Measurements from ENCODE around the gene ZNF334. TPM values are rescaled to one million over a fixed set of nuclear protein-coding genes. Genes with fewer than 3 reads are reported as not detected.

Gene ZNF334
- total RNA-seq, 4 donors from 2014 or later, result 4.4 to 19.8 (median 6.2) TPM

DNA sequence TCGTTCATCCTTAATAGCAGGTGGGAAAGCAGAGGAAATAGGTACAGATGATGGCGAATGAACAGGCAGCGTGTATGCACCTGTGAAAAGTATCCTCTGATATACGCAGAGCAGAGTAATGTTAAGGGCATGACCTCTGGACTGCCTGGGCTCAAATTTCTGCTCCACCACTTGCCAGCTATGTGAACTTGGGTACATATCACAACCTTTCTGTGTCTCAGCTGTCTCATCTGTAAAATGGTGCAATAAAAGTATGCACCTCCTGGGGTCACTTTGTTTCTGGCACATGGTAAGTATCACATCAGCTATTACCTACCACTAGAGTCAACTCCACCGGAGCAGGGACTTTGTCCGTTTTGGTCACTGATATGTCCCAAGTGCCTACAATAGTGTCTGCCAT lies 34.6 kb upstream of the ZNF334 start:
- Histone ChIP-seq H3K27ac (no peak overlapping the region), H3K4me3 (no peak overlapping the region), H3K36me3 (no peaks in the 10 kb centered on the region), H3K9me3 (no peaks in the 10 kb centered on the region), H3K4me1 (no peaks in the 10 kb centered on the region), H3K27me3 (no peaks in the 10 kb centered on the region)
- DNase-seq, result no peak
- TF ChIP-seq, protein P1, sequence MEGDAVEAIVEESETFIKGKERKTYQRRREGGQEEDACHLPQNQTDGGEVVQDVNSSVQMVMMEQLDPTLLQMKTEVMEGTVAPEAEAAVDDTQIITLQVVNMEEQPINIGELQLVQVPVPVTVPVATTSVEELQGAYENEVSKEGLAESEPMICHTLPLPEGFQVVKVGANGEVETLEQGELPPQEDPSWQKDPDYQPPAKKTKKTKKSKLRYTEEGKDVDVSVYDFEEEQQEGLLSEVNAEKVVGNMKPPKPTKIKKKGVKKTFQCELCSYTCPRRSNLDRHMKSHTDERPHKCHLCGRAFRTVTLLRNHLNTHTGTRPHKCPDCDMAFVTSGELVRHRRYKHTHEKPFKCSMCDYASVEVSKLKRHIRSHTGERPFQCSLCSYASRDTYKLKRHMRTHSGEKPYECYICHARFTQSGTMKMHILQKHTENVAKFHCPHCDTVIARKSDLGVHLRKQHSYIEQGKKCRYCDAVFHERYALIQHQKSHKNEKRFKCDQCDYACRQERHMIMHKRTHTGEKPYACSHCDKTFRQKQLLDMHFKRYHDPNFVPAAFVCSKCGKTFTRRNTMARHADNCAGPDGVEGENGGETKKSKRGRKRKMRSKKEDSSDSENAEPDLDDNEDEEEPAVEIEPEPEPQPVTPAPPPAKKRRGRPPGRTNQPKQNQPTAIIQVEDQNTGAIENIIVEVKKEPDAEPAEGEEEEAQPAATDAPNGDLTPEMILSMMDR (IDR thresholded peaks at IDR 0.05), result no peak
- no peak for TF ChIP-seq POLR2A (IDR thresholded peaks at IDR 0.05)

DNA sequence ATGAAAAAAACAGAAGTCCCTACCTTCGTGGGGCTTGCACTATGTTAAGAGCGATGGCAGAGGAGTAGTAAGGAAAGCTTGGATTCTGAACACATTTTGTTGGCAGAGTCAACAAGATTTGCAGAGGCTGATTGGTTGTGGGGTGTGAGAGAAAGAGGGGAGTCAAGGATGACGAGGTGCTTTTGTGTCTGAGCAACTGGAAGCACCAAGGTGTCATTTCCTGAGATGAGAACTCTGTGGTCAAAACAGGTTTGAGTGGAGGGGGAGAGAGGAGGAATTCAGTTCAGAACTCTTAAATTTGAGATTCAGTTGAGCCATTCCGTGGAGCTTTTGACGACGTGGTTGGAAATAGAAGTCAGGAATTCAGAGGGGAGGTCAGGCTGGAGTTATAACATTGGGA lies 33.6 kb upstream of the ZNF334 start:
- Histone ChIP-seq H3K4me1 (no peaks in the 10 kb centered on the region), H3K27ac (no peak overlapping the region), H3K36me3 (no peaks in the 10 kb centered on the region), H3K27me3 (no peaks in the 10 kb centered on the region), H3K4me3 (no peak overlapping the region), H3K9me3 (no peaks in the 10 kb centered on the region)
- TF ChIP-seq POLR2A (IDR thresholded peaks at IDR 0.05), result no peak
- TF ChIP-seq, protein P1 (IDR thresholded peaks at IDR 0.05), result no peak
- no peak for DNase-seq

DNA sequence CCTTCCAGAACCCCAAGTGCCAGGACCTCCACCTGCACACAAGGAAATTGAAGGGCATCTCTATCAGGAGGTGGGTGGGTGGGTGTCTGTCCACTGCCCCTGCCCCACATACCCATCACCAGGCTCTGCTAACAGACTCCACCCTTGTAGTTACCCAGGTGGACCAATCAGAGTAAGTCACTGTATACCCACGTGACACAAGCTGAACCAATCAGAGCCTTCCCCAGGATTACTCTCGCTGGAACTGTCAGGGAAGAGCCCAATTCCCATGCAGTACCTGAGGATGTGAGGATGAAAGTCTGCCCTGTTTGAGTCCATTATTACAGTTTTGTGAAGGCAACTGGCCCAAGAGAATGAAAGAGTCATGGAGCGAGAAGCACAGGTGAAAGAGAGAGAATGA lies 32.9 kb upstream of the ZNF334 start:
- TF ChIP-seq POLR2A (IDR thresholded peaks at IDR 0.05), result no peak
- TF ChIP-seq, protein P1 (IDR thresholded peaks at IDR 0.05), result no peak
- H3K4me1 ChIP-seq, result no peaks in the 10 kb centered on the region
- H3K4me3 ChIP-seq, result no peak overlapping the region
- H3K9me3 ChIP-seq, result no peaks in the 10 kb centered on the region
- DNase-seq, result no peak
- no peaks in the 10 kb centered on the region for H3K36me3 ChIP-seq
- H3K27ac ChIP-seq, result no peak overlapping the region
- no peaks in the 10 kb centered on the region for H3K27me3 ChIP-seq

DNA sequence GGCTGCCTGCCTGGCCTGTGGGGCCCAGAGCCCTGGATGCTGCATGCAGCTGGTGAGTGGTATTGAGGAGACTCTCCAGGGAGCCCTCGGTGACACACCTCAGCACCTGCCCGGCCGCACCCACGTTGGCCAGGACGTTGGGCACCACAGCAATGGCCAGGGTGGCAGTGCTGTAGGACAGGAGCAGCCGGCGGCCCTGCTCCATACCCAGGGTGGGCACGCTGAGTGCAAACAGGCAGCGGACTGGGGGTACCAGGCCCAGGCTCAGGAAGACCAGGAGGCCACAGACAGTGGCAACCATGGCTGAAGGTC lies 32.4 kb upstream of the ZNF334 start:
- H3K27ac ChIP-seq, result no peak overlapping the region
- no peak for DNase-seq
- H3K27me3 ChIP-seq, result no peaks in the 10 kb centered on the region
- no peaks in the 10 kb centered on the region for H3K9me3 ChIP-seq
- H3K4me3 ChIP-seq, result no peak overlapping the region
- no peaks in the 10 kb centered on the region for H3K36me3 ChIP-seq
- H3K4me1 ChIP-seq, result no peaks in the 10 kb centered on the region
- TF ChIP-seq POLR2A (IDR thresholded peaks at IDR 0.05), result no peak
- TF ChIP-seq, protein P1 (IDR thresholded peaks at IDR 0.05), result no peak

DNA sequence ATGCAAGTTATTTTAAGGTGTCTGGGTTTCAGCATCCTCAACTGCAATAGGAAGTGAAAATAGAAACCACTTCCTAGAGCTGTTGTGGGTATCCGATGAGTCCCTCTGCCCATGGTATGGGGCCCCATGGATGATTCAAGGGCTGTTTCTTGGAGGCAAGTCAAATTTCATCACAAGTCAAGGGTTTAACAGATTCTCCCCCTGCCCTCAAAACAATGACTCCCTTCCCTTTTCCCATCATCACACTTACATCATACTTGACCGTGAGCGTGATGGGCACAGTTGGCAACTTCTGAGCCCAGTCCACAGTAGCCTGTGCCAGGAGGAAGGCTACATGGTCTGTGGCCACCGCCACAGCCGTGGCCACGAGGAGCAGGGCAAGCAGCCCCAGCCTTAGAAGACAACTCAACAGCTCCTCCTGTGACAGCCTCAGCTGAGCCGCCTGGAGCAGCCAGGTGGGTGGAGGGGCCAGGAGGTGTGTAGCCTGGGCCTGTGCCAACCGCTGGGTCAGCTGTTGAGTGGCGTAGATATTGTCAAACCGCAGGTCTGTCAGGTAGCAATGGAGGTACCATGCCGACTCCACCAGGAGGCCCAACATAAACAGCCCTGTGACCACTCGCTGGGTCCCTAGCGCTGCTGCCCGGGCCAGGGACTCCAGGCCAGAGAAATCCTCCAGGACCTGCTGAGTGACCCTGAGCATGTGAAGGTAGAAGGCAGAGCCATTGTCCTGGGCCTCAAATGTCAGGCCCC lies 31.9 kb upstream of the ZNF334 start:
- no peak overlapping the region for H3K27ac ChIP-seq
- no peaks in the 10 kb centered on the region for H3K9me3 ChIP-seq
- H3K36me3 ChIP-seq, result no peaks in the 10 kb centered on the region
- no peaks in the 10 kb centered on the region for H3K4me1 ChIP-seq
- no peak for DNase-seq
- H3K27me3 ChIP-seq, result no peaks in the 10 kb centered on the region
- TF ChIP-seq POLR2A (IDR thresholded peaks at IDR 0.05), result no peak
- TF ChIP-seq, protein P1 (IDR thresholded peaks at IDR 0.05), result no peak
- no peak overlapping the region for H3K4me3 ChIP-seq

DNA sequence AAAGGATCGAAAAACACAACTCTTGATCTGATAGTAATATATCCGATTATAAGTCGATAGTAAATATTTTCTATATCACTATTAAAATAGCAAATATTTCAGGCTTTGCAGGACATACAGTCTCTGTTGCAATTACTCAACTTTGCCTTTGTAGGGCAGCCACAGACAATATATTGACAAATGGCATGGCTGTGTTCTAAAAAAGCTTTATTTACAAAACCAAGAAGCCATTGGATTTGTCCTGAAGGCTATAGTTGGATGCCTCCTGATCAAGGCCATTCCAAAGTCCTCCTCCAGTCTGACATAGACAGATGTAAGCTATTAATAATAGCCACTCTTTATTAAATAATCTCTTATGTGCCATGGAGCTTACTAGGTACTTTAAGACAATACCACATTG lies 31.2 kb upstream of the ZNF334 start:
- no peaks in the 10 kb centered on the region for H3K36me3 ChIP-seq
- H3K4me1 ChIP-seq, result no peaks in the 10 kb centered on the region
- no peak overlapping the region for H3K27ac ChIP-seq
- no peak for DNase-seq
- H3K9me3 ChIP-seq, result no peaks in the 10 kb centered on the region
- TF ChIP-seq, protein P1 (IDR thresholded peaks at IDR 0.05), result no peak
- TF ChIP-seq POLR2A (IDR thresholded peaks at IDR 0.05), result no peak
- no peak overlapping the region for H3K4me3 ChIP-seq
- H3K27me3 ChIP-seq, result no peaks in the 10 kb centered on the region

Measured in Peyer's patch (tissue), 4 donors.